Endodermal cell (in vitro differentiated cells): ENCODE measurements around the gene UBTF. TPM values are rescaled to one million over a fixed set of nuclear protein-coding genes. Genes with fewer than 3 reads are reported as not detected.

Experiments used
- DNase-seq: peaks from one replicate; pipeline ENCODE4 v3.0.0-alpha.2; 2017
- H3K27ac ChIP-seq: 2 replicates; pipeline ENCODE4 v1.5.1; 2013; ENCODE audit warnings: mild to moderate bottlenecking, low read depth, low read length, moderate library complexity
- H3K27me3 ChIP-seq: 2 replicates; pipeline ENCODE4 v1.6.1; 2013; ENCODE audit warnings: mild to moderate bottlenecking, low read length, moderate library complexity; ENCODE audit not compliant: insufficient read depth, control insufficient read depth, poor library complexity, severe bottlenecking
- H3K36me3 ChIP-seq: 2 replicates; pipeline ENCODE4 v1.7.0; 2013; ENCODE audit warnings: mild to moderate bottlenecking, low read length, moderate library complexity; ENCODE audit not compliant: control insufficient read depth, insufficient read depth
- H3K4me1 ChIP-seq: one replicate; pipeline ENCODE4 v1.7.0; 2013; ENCODE audit warnings: low read length; ENCODE audit not compliant: control insufficient read depth, insufficient read depth
- H3K4me3 ChIP-seq: 2 replicates; pipeline ENCODE4 v1.5.1; 2013; ENCODE audit warnings: mild to moderate bottlenecking, low read length, moderate library complexity
- H3K9ac ChIP-seq: 2 replicates; pipeline ENCODE4 v1.6.1; 2013; ENCODE audit warnings: mild to moderate bottlenecking, low read length, moderate library complexity; ENCODE audit not compliant: poor library complexity, severe bottlenecking; ENCODE audit errors: extremely low read depth
- H3K9me3 ChIP-seq: 2 replicates; pipeline ENCODE4 v1.6.1; 2013; ENCODE audit warnings: mild to moderate bottlenecking, low read length, moderate library complexity; ENCODE audit not compliant: control insufficient read depth
- H3K27ac Mint-ChIP-seq: 2 replicates; pipeline ENCODE4 v1.8.0; 2020; ENCODE audit warnings: mixed read lengths
- H3K27me3 Mint-ChIP-seq: 2 replicates; pipeline ENCODE4 v1.8.0; 2021; ENCODE audit warnings: mild to moderate bottlenecking, mixed read lengths; ENCODE audit not compliant: insufficient read depth
- H3K36me3 Mint-ChIP-seq: 2 replicates; pipeline ENCODE4 v1.8.0; 2020; ENCODE audit warnings: low read depth, mixed read lengths
- H3K4me1 Mint-ChIP-seq: 2 replicates; pipeline ENCODE4 v1.8.0; 2020; ENCODE audit warnings: mixed read lengths
- H3K4me3 Mint-ChIP-seq: 2 replicates; pipeline ENCODE4 v1.8.0; 2020; ENCODE audit warnings: mild to moderate bottlenecking, moderate library complexity, mixed read lengths
- H3K9me3 Mint-ChIP-seq: 2 replicates; pipeline ENCODE4 v1.8.0; 2020; ENCODE audit warnings: mild to moderate bottlenecking, mixed read lengths
- CTCF ChIP-seq: fragments of 200-600 bp; sonication (generic); conservative IDR thresholded peaks from 2 replicates; pipeline ENCODE4 v1.5.0; 2021; ENCODE audit warnings: antibody characterized with exemption, mild to moderate bottlenecking
- WGBS, 2 experiments: methylation state at CpG; one replicate each; pipeline versions ENCODE4 v1.1.5 to v1.1.7; 2013; ENCODE audit warnings: missing lambda C conversion rate in 2 of 2, mixed read lengths in 1 of 2; ENCODE audit not compliant: insufficient coverage in 1 of 2, insufficient read length in 1 of 2; 5-methylcytosine and 5-hydroxymethylcytosine counted together
- total RNA-seq, 2 donors: library from RNA; stranded (reverse); fragmentation: NEBNext Ultra II Directional in 1 of 2; extraction: Animal tissue kit (Norgen Biotek cat#: 25700) in 1 of 2; gene quantifications; 2 replicates in 1 of 2; 3 replicates in 1 of 2; pipeline ENCODE4 v1.2.1, GENCODE V29; 2021

UBTF gene
- total RNA-seq, 2 donors from 2014 or later: 62.0 to 89.9 TPM

GRCh38 chr17:44255915-44256314, 36.4 kb upstream of the UBTF start:
- no peak overlapping the region for H3K4me3 Mint-ChIP-seq
- H3K27ac Mint-ChIP-seq: no peak overlapping the region
- no peaks in the 10 kb centered on the region for H3K36me3 Mint-ChIP-seq
- TF ChIP-seq CTCF: no peak
- DNase-seq: no peak
- Histone ChIP-seq H3K27ac (no peak overlapping the region), H3K9me3 (no peaks in the 10 kb centered on the region), H3K27me3 (no peaks in the 10 kb centered on the region), H3K36me3 (no peaks in the 10 kb centered on the region), H3K9ac (no peak overlapping the region), H3K4me1 (no peaks in the 10 kb centered on the region), H3K4me3 (no peak overlapping the region)
- WGBS, 2 experiments: 71 to 88% methylated on average over 1 to 2 of the region's 2 CpGs
- H3K27me3 Mint-ChIP-seq: peaks cover 7% of the 10 kb centered on the region
- peaks cover 6% of the 10 kb centered on the region for H3K4me1 Mint-ChIP-seq
- no peaks in the 10 kb centered on the region for H3K9me3 Mint-ChIP-seq

DNA sequence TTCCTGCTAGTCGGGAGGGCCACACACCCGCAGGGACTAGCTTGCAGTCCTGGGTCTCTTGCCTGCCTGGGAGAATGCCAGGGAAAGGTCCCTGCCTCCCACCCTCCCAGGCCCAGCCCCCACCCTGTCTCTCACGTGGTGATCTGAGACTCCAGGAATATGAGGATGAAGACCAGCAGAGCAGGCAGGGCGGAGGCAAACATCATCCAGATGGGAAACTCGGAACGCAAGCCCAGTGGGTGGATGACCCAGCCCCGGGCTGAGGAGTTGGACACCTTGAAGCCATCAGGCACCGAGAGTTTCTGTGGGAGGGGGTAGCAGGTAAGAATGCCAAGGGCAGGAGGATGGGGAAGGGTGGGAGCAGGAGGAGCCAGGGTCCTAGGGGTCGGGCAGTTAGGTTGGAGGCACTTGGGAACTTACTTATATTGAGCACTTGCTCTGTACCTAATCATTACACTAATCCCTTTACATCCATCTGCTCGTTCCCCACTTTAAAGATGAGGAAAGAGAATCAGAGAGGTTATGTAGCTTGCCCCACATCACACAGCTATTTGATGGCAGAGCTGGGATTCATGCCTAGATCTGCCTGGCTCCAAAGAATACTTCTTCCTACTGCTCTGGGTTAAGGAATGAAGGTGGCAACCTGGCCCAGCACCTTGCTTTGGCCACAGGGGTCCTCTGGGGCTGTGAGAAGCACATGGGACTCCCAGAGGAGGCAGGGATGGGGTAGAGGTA, 35.1 kb upstream of the UBTF start:
- H3K36me3 Mint-ChIP-seq: no peaks in the 10 kb centered on the region
- no peak for DNase-seq
- no peak overlapping the region for H3K27ac ChIP-seq
- no peaks in the 10 kb centered on the region for H3K36me3 ChIP-seq
- 78 to 80% methylated on average over 7 to 9 of the region's 10 CpGs for WGBS, 2 experiments
- TF ChIP-seq CTCF: no peak
- H3K4me1 Mint-ChIP-seq: peaks cover 6% of the 10 kb centered on the region
- no peak overlapping the region for H3K4me3 ChIP-seq
- no peak overlapping the region for H3K4me3 Mint-ChIP-seq
- H3K9me3 ChIP-seq: no peaks in the 10 kb centered on the region
- no peaks in the 10 kb centered on the region for H3K27me3 ChIP-seq
- H3K4me1 ChIP-seq: no peaks in the 10 kb centered on the region
- H3K27ac Mint-ChIP-seq: no peak overlapping the region
- H3K9ac ChIP-seq: no peak overlapping the region
- no peaks in the 10 kb centered on the region for H3K9me3 Mint-ChIP-seq
- H3K27me3 Mint-ChIP-seq: peaks cover 7% of the 10 kb centered on the region

GRCh38 chr17:44253006-44253405, 33.5 kb upstream of the UBTF start:
- Mint-ChIP-seq H3K27ac (no peak overlapping the region), H3K4me3 (no peak overlapping the region), H3K4me1 (peaks cover 6% of the 10 kb centered on the region), H3K9me3 (no peaks in the 10 kb centered on the region), H3K36me3 (no peaks in the 10 kb centered on the region), H3K27me3 (peaks cover 7% of the 10 kb centered on the region)
- no peak overlapping the region for H3K4me3 ChIP-seq
- WGBS, 2 experiments: 90 to 98% methylated on average over 9 to 13 of the region's 14 CpGs
- TF ChIP-seq CTCF: no peak
- DNase-seq: no peak
- no peaks in the 10 kb centered on the region for H3K9me3 ChIP-seq
- H3K9ac ChIP-seq: no peak overlapping the region
- no peaks in the 10 kb centered on the region for H3K27me3 ChIP-seq
- H3K36me3 ChIP-seq: no peaks in the 10 kb centered on the region
- no peak overlapping the region for H3K27ac ChIP-seq
- H3K4me1 ChIP-seq: no peaks in the 10 kb centered on the region
